Heart right ventricle (tissue), 16 donors: ENCODE data around the gene FGG. TPM values are rescaled to one million over a fixed set of nuclear protein-coding genes. Genes with fewer than 3 reads are reported as not detected.

ENCODE experiments used
- ATAC-seq, 8 donors: fragments of 200-7000 bp; cut with Tn5 transposase; one replicate each; pipeline ENCODE4 v1.9.1; 2020; ENCODE audit warnings: mild to moderate bottlenecking in 8 of 8, moderate library complexity in 8 of 8, moderate number of reproducible peaks in 1 of 8
- DNase-seq, 2 donors: peaks; one replicate each; pipeline ENCODE4 v3.0.0-alpha.2; 2020
- H3K27ac ChIP-seq, 10 donors: fragments of 200-600 bp; sonication (generic) in 2 of 10; one replicate each; pipeline versions ENCODE4 v1.5.0 to v1.8.0; 2020 to 2022; ENCODE audit warnings: mild to moderate bottlenecking in 3 of 10
- H3K27me3 ChIP-seq, 7 donors: fragments of 200-600 bp; one replicate each; pipeline ENCODE4 v1.8.0; 2021 to 2022; ENCODE audit warnings: mild to moderate bottlenecking in 2 of 7
- H3K36me3 ChIP-seq, 9 donors: fragments of 200-600 bp; sonication (generic) in 1 of 9; one replicate each; pipeline versions ENCODE4 v1.5.0 to v1.8.0; 2020 to 2022; ENCODE audit warnings: mild to moderate bottlenecking in 2 of 9
- H3K4me1 ChIP-seq, 9 donors: fragments of 200-600 bp; sonication (generic) in 1 of 9; one replicate each; pipeline versions ENCODE4 v1.5.0 to v1.8.0; 2020 to 2022; ENCODE audit warnings: mild to moderate bottlenecking in 4 of 9
- H3K4me3 ChIP-seq, 10 donors: fragments of 200-600 bp; sonication (generic) in 2 of 10; one replicate each; pipeline versions ENCODE4 v1.5.0 to v1.8.0; 2020 to 2022; ENCODE audit warnings: mild to moderate bottlenecking in 7 of 10, moderate library complexity in 2 of 10
- H3K9me3 ChIP-seq, 11 donors: fragments of 200-600 bp in 10 of 11; sonication (generic) in 2 of 11; one replicate each; pipeline versions ENCODE4 v1.5.0 to v1.8.0; 2013 to 2022; ENCODE audit warnings: mild to moderate bottlenecking in 2 of 11, control low read depth in 1 of 11, moderate library complexity in 1 of 11
- WGBS, 2 donors: extraction: QIAGEN DNeasy Blood & Tissue Kit; methylation state at CpG; one replicate each; pipeline ENCODE4 v1.1.7; 2013; ENCODE audit warnings: inconsistent platforms in 1 of 2; 5-methylcytosine and 5-hydroxymethylcytosine counted together
- intact Hi-C, 10 donors: fragments of 100-400 bp; cut with DNase I; formaldehyde crosslinking; loops; one replicate each; pipeline versions ENCODE4 v1.11.1 to v1.14.2; 2022
- polyA plus RNA-seq, 2 donors: library from polyadenylated mRNA; stranded (reverse); fragments of 200-250 nt; gene quantifications; one replicate each; pipeline ENCODE4 v1.2.3, GENCODE V29; 2013
- total RNA-seq, 10 donors: library from RNA; stranded (reverse); fragmentation: NEBNext Ultra II Directional in 3 of 10; extraction: Animal tissue kit (Norgen Biotek cat#: 25700) in 3 of 10; gene quantifications; one replicate each; pipeline versions ENCODE4 v1.2.1 to v1.2.4, GENCODE V29; 2021 to 2023
- TF ChIP-seq, protein P1 (sequence below), 9 donors: fragments of 200-600 bp; sonication (generic) in 2 of 9; IDR thresholded peaks; one replicate each; pipeline versions ENCODE4 v1.5.0 to v1.8.0; 2021 to 2022; ENCODE audit warnings: antibody characterized with exemption in 9 of 9, mild to moderate bottlenecking in 5 of 9, moderate library complexity in 1 of 9
- donor health status: Arrhythmogenic right ventricular cardiomyopathy.
- donor health status: ischemic (EF 13 %, LVEDD 7.1; RV severe dilation, severe dysfunction).
- donor health status: healthy with polysubstance abuse.
- donor health status: DM: no; HTN: yes; CAD: no.
- donor health status: DM: no; HTN: no; CAD: no.
- donor health status: ischemic (EF 25% LVEDD 6.9; RV normal size, moderate dysfunction).
- donor health status: ischemic (EF 25% LVEDD 5.7; RV mildly dilated, moderate dysfunction).
- donor health status: healthy.
- donor health status: DM: yes; HTN: yes; CAD: no.
- donor health status: Ischemic cardiomyopathy.
- donor health status: ischemic (EF 35%, LVEDD 5.7; RV mildly dilated, moderate dysfunction).
- donor health status: nonischemic (EF 11% LVEDD 7.7; RV severe dilation, severe dysfunction).
- donor health status: DM: yes; HTN: yes; CAD: no.
- donor health status: PGD.
- donor health status: ischemic (EF 29% LVEDD 5.4; RV normal size, mild dysfunction).
- donor health status: nonischemic (EF 23%, LVEDD 6.1; RV moderate dilation, normal function).

The FGG gene
- total and polyA plus RNA-seq, 12 donors = 0.71 TPM; not detected in 11

GRCh38 chr4:154589296-154590197 lies 22.9 kb downstream of the FGG start:
- Histone ChIP-seq H3K4me3 (no peak overlapping the region), H3K9me3 (no peaks in the 10 kb centered on the region), H3K27ac (no peak overlapping the region), H3K27me3 (peaks cover 0 to 27% (median 5%) of the 10 kb centered on the region in 7 donors), H3K36me3 (no peaks in the 10 kb centered on the region), H3K4me1 (no peaks in the 10 kb centered on the region)
- WGBS, 2 donors = 68 to 70% methylated on average over 7 of the region's 7 CpGs
- TF ChIP-seq, protein P1, sequence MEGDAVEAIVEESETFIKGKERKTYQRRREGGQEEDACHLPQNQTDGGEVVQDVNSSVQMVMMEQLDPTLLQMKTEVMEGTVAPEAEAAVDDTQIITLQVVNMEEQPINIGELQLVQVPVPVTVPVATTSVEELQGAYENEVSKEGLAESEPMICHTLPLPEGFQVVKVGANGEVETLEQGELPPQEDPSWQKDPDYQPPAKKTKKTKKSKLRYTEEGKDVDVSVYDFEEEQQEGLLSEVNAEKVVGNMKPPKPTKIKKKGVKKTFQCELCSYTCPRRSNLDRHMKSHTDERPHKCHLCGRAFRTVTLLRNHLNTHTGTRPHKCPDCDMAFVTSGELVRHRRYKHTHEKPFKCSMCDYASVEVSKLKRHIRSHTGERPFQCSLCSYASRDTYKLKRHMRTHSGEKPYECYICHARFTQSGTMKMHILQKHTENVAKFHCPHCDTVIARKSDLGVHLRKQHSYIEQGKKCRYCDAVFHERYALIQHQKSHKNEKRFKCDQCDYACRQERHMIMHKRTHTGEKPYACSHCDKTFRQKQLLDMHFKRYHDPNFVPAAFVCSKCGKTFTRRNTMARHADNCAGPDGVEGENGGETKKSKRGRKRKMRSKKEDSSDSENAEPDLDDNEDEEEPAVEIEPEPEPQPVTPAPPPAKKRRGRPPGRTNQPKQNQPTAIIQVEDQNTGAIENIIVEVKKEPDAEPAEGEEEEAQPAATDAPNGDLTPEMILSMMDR (IDR thresholded peaks at IDR 0.05) = no peak
- ATAC-seq = no peak
- DNase-seq = no peak
- intact Hi-C loops = no loop called here

GRCh38 chr4:154588198-154588597 lies 24.3 kb downstream of the FGG start:
- Histone ChIP-seq H3K27me3 (peaks cover 0 to 27% (median 5%) of the 10 kb centered on the region in 7 donors), H3K27ac (no peak overlapping the region), H3K4me1 (no peaks in the 10 kb centered on the region), H3K4me3 (no peak overlapping the region), H3K36me3 (no peaks in the 10 kb centered on the region), H3K9me3 (no peaks in the 10 kb centered on the region)
- WGBS, 2 donors = 72 to 75% methylated on average over 2 of the region's 2 CpGs
- TF ChIP-seq, protein P1 (IDR thresholded peaks at IDR 0.05) = no peak
- ATAC-seq = no peak
- intact Hi-C loops = no loop called here
- DNase-seq = no peak

DNA sequence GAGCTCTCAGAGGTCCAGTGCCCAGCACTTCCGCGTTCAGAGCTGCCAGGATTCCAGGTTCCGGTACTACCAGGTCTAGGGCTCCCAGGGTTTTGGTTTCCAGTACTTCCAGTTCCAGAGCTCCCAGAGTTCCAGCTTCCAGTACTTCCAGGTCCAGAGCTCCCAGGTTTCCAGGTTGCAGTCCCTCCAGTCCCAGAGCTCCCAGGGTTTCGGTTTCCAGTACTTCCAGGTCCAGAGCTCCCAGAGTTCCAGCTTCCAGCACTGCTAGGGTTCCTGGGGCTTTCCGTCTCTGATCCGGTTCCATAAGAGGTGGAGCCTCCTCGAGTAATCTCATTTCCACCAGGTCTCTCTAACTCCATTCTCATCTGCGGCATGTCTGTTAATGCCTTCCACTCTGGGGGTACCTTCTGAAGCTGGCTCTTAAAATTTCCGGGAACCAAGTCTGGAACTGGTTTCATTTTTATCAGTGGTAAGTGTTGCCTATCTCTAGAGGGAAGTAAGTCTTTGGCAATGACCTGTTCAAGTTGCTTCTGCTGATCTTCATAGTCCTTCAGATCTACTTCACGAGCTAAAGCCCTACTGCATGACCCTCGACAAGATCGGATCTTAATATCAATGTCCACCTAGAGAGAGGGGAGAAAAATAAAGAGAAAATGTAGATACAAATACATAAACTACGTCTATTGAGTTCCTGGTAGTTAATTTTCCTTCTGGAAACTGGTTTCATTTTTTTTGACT lies 26.0 kb downstream of the FGG start:
- Histone ChIP-seq H3K27me3 (peaks cover 0 to 27% (median 5%) of the 10 kb centered on the region in 7 donors), H3K4me3 (no peak overlapping the region), H3K4me1 (no peaks in the 10 kb centered on the region), H3K9me3 (no peaks in the 10 kb centered on the region), H3K27ac (no peak overlapping the region), H3K36me3 (no peaks in the 10 kb centered on the region)
- TF ChIP-seq, protein P1 (IDR thresholded peaks at IDR 0.05) = no peak
- intact Hi-C loops = loop anchor here in 1 of 10 donors (2.0 kb wide), 1 partner anchor 14 kb away; no protein-coding TSS in a partner anchor
- DNase-seq (no peak), ATAC-seq (no peak)
- 85 to 87% methylated on average over 13 of the region's 13 CpGs for WGBS, 2 donors

GRCh38 chr4:154585369-154586018 lies 27.0 kb downstream of the FGG start:
- ATAC-seq (no peak), DNase-seq (no peak)
- TF ChIP-seq, protein P1 (IDR thresholded peaks at IDR 0.05) = no peak
- Histone ChIP-seq H3K36me3 (no peaks in the 10 kb centered on the region), H3K9me3 (no peaks in the 10 kb centered on the region), H3K4me1 (no peaks in the 10 kb centered on the region), H3K27ac (no peak overlapping the region), H3K27me3 (peaks cover 0 to 18% (median 3%) of the 10 kb centered on the region in 7 donors), H3K4me3 (no peak overlapping the region)
- intact Hi-C loops = loop anchor here in 1 of 10 donors (2.0 kb wide), 1 partner anchor 15 kb away; no protein-coding TSS in a partner anchor
- 80 to 86% methylated on average over 10 of the region's 10 CpGs for WGBS, 2 donors
